ENCODE measurements around the gene RICTOR. TPM values are rescaled to one million over a fixed set of nuclear protein-coding genes. Genes with fewer than 3 reads are reported as not detected.

Gene RICTOR
- total and polyA plus RNA-seq, 2 of the 4 experiments (the other 2 are of a cell fraction) = 4.1 to 35.7 TPM

DNA sequence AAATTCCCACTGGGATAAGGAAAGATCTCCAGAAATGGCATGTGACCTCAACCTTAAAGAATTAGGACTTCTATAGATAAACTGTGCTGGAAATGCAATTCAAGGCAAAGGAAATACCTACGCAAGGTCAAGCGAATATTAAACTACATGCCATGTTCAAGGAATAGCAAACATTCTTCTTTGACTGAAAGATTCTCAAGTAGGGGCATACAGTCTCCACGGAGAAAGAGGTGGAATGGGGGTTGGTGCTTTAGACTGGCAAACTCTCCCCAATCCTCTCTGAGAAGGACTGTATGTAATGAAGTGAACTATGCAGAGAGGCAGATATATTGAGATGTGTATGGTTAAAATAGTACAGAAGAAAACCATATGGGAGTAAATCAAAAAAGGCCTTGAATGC is 6.1 kb downstream of the RICTOR start:
- TF ChIP-seq CEBPB (IDR thresholded peaks at IDR 0.05; ENCODE audit: low read depth, low read length) (no peak), POLR2A (IDR thresholded peaks at IDR 0.05; ENCODE audit: low read depth, low read length) (no peak), CHD1 (IDR thresholded peaks at IDR 0.05; ENCODE audit: low read depth, low read length) (no peak), BHLHE40 (IDR thresholded peaks at IDR 0.05; ENCODE audit: low read depth, low read length) (no peak), NFE2L2 (IDR thresholded peaks at IDR 0.05; ENCODE audit: low read depth, low read length) (no peak), RFX5 (IDR thresholded peaks at IDR 0.05; ENCODE audit: low read depth, low read length) (no peak), MXI1 (IDR thresholded peaks at IDR 0.05; ENCODE audit: borderline replicate concordance, low read depth, low read length) (no peak), RCOR1 (IDR thresholded peaks at IDR 0.05; ENCODE audit: insufficient replicate concordance, low read length) (no peak), MAZ (IDR thresholded peaks at IDR 0.05; ENCODE audit: borderline replicate concordance, low read depth, low read length) (no peak), RAD21 (IDR thresholded peaks at IDR 0.05; ENCODE audit: low read length) (no peak), MAFK (IDR thresholded peaks at IDR 0.05; ENCODE audit: low read depth, low read length) (no peak)
- TF ChIP-seq, protein P1, sequence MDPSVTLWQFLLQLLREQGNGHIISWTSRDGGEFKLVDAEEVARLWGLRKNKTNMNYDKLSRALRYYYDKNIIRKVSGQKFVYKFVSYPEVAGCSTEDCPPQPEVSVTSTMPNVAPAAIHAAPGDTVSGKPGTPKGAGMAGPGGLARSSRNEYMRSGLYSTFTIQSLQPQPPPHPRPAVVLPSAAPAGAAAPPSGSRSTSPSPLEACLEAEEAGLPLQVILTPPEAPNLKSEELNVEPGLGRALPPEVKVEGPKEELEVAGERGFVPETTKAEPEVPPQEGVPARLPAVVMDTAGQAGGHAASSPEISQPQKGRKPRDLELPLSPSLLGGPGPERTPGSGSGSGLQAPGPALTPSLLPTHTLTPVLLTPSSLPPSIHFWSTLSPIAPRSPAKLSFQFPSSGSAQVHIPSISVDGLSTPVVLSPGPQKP (IDR thresholded peaks at IDR 0.05; ENCODE audit: borderline replicate concordance, low read depth, low read length) = no peak
- TF ChIP-seq, protein P2, sequence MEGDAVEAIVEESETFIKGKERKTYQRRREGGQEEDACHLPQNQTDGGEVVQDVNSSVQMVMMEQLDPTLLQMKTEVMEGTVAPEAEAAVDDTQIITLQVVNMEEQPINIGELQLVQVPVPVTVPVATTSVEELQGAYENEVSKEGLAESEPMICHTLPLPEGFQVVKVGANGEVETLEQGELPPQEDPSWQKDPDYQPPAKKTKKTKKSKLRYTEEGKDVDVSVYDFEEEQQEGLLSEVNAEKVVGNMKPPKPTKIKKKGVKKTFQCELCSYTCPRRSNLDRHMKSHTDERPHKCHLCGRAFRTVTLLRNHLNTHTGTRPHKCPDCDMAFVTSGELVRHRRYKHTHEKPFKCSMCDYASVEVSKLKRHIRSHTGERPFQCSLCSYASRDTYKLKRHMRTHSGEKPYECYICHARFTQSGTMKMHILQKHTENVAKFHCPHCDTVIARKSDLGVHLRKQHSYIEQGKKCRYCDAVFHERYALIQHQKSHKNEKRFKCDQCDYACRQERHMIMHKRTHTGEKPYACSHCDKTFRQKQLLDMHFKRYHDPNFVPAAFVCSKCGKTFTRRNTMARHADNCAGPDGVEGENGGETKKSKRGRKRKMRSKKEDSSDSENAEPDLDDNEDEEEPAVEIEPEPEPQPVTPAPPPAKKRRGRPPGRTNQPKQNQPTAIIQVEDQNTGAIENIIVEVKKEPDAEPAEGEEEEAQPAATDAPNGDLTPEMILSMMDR (conservative IDR thresholded peaks at IDR 0.05; ENCODE audit: low read depth, low read length) = no peak
- TF ChIP-seq, protein P3, sequence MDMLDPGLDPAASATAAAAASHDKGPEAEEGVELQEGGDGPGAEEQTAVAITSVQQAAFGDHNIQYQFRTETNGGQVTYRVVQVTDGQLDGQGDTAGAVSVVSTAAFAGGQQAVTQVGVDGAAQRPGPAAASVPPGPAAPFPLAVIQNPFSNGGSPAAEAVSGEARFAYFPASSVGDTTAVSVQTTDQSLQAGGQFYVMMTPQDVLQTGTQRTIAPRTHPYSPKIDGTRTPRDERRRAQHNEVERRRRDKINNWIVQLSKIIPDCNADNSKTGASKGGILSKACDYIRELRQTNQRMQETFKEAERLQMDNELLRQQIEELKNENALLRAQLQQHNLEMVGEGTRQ (IDR thresholded peaks at IDR 0.05; ENCODE audit: low read depth, low read length) = no peak
- no TSS peak for BruUV-seq (replicated peaks)
- H4K8ac ChIP-seq (ENCODE audit: low read depth in 2 of 2, low read length in 2 of 2) = no peak overlapping the region
- H2AK5ac ChIP-seq (ENCODE audit: low read depth, low read length) = no peak overlapping the region
- H3K56ac ChIP-seq (ENCODE audit: extremely low read depth, insufficient read depth, low read length) = no peak overlapping the region
- no peak for ATAC-seq (ENCODE audit: low read depth)
- H3K27me3 ChIP-seq (ENCODE audit: control insufficient read depth, insufficient read depth, low read length) = no peaks in the 10 kb centered on the region
- dilution Hi-C loops (cut with HindIII; ENCODE audit: low sequenced_read_pairs, unreplicated experiment) = no loop called here
- H3K23ac ChIP-seq (ENCODE audit: low read depth, low read length) = no peak overlapping the region
- peaks cover 54% of the 10 kb centered on the region for H4K20me1 ChIP-seq (ENCODE audit: insufficient read depth, low read length)
- intact Hi-C loops (cut with micrococcal nuclease) = no loop called here
- H3K4me2 ChIP-seq (ENCODE audit: low read depth, low read length) = no peak overlapping the region
- H3K36me3 ChIP-seq (ENCODE audit: control insufficient read depth, insufficient read depth, low read length) = peaks cover 12% of the 10 kb centered on the region
- H3K14ac ChIP-seq (replicated peaks; ENCODE audit: low read depth, low read length) = no peak overlapping the region
- CTCF ChIA-PET = no interaction called here
- no peak overlapping the region for H2BK5ac ChIP-seq (ENCODE audit: low read depth, low read length, poor library complexity, severe bottlenecking)
- H3K4me1 ChIP-seq (ENCODE audit: control insufficient read depth, insufficient read depth, low read length) = peaks cover 2% of the 10 kb centered on the region; the same call in 1 of the 2 replicates
- H3K79me1 ChIP-seq (ENCODE audit: low read depth in 1 of 2, low read length in 2 of 2) = peaks cover 24 to 53% of the 10 kb centered on the region in 2 experiments
- peaks cover 7% of the 10 kb centered on the region for H3K9me3 ChIP-seq (ENCODE audit: control insufficient read depth, insufficient read depth, low read length)
- in situ Hi-C loops (cut with MboI; ENCODE audit: low sequenced_read_pairs) = no loop called here
- POLR2A ChIA-PET (ENCODE audit: unreplicated experiment) = no interaction called here
- H2BK120ac ChIP-seq (ENCODE audit: low read depth, low read length) = no peak overlapping the region
- DNase-seq = no peak
- no peak overlapping the region for H4K91ac ChIP-seq (ENCODE audit: insufficient read depth, low read depth, low read length)
- H3K18ac ChIP-seq (ENCODE audit: low read depth, low read length) = no peak overlapping the region
- H2BK20ac ChIP-seq (ENCODE audit: low read depth, low read length) = no peak overlapping the region
- no peak overlapping the region for H3K4ac ChIP-seq (ENCODE audit: low read depth, low read length)
- H3K9ac ChIP-seq (ENCODE audit: low read depth, low read length) = no peak overlapping the region
- no peak overlapping the region for H2AFZ ChIP-seq (replicated peaks; ENCODE audit: low read length, poor library complexity)
- no peak overlapping the region for H4K5ac ChIP-seq (ENCODE audit: low read depth, low read length)
- peaks cover 3% of the 10 kb centered on the region; the same call in 1 of the 2 replicates for H3K9me1 ChIP-seq (ENCODE audit: insufficient read depth, low read length)
- WGBS, 2 experiments (ENCODE audit: extremely low coverage in 2 of 2, insufficient read length in 1 of 2) = no CpG with 5 or more reads among the region's 3 CpGs
- H3K4me3 ChIP-seq (ENCODE audit: insufficient read depth, low read depth, low read length) = no peak overlapping the region
- no peak overlapping the region for H2AK9ac ChIP-seq (replicated peaks; ENCODE audit: low read depth, low read length, poor library complexity)
- no peak overlapping the region for H3K27ac ChIP-seq (ENCODE audit: insufficient read depth, low read length)
- no peak overlapping the region for H2BK15ac ChIP-seq (ENCODE audit: low read depth, low read length)
